Measurements from ENCODE around the gene SDF2L1.
A peak's percentile ranks its signal among the peaks of the same experiment; 100 is the strongest.

SDF2L1 gene

GRCh38 chr22:21680830-21681565 lies 38.9 kb downstream of the SDF2L1 start:
- TF ChIP-seq ZNF565 (CRISPR knock-in tag; conservative IDR thresholded peaks at IDR 0.05; ENCODE audit: low read depth) (no peak), ZFP3 (CRISPR knock-in tag; IDR thresholded peaks at IDR 0.05) (peak; percentile 93)
- no peak for ATAC-seq

GRCh38 chr22:21681566-21682370 lies 39.7 kb downstream of the SDF2L1 start:
- no peak for ATAC-seq

GRCh38 chr22:21682385-21683175 lies 40.5 kb downstream of the SDF2L1 start:
- ATAC-seq, result no peak

More at GRCh38 chr22:21681566-21682370, 39.7 kb downstream of the SDF2L1 start:
- TF ChIP-seq BACH2 (CRISPR knock-in tag; IDR thresholded peaks at IDR 0.05; ENCODE audit: borderline replicate concordance) (no peak), TCF4 (CRISPR knock-in tag; IDR thresholded peaks at IDR 0.05; ENCODE audit: borderline replicate concordance) (no peak), POU6F1 (CRISPR knock-in tag; IDR thresholded peaks at IDR 0.05; ENCODE audit: borderline replicate concordance, low read depth) (no peak), ISL1 (CRISPR knock-in tag; IDR thresholded peaks at IDR 0.05) (no peak), CREB5 (CRISPR knock-in tag; IDR thresholded peaks at IDR 0.05; ENCODE audit: low read depth) (no peak)

GRCh38 chr22:21683401-21683811 lies 41.3 kb downstream of the SDF2L1 start:
- no peak for ATAC-seq
- TF ChIP-seq POU6F1 (CRISPR knock-in tag; IDR thresholded peaks at IDR 0.05; ENCODE audit: borderline replicate concordance, low read depth) (no peak), ISL1 (CRISPR knock-in tag; IDR thresholded peaks at IDR 0.05) (no peak), CREB5 (CRISPR knock-in tag; IDR thresholded peaks at IDR 0.05; ENCODE audit: low read depth) (no peak), PATZ1 (CRISPR knock-in tag; IDR thresholded peaks at IDR 0.05; ENCODE audit: borderline replicate concordance) (no peak), ARNTL (CRISPR knock-in tag; IDR thresholded peaks at IDR 0.05; ENCODE audit: borderline replicate concordance, low read depth) (no peak), ZFP3 (CRISPR knock-in tag; IDR thresholded peaks at IDR 0.05) (no peak), CSRNP3 (CRISPR knock-in tag; IDR thresholded peaks at IDR 0.05) (no peak), ZNF565 (CRISPR knock-in tag; conservative IDR thresholded peaks at IDR 0.05; ENCODE audit: low read depth) (no peak), CSDC2 (CRISPR knock-in tag; IDR thresholded peaks at IDR 0.05) (no peak), BACH2 (CRISPR knock-in tag; IDR thresholded peaks at IDR 0.05; ENCODE audit: borderline replicate concordance) (no peak), ZNF8 (CRISPR knock-in tag; IDR thresholded peaks at IDR 0.05) (no peak), PPARA (CRISPR knock-in tag; IDR thresholded peaks at IDR 0.05; ENCODE audit: borderline replicate concordance) (no peak)

More at GRCh38 chr22:21682385-21683175, 40.5 kb downstream of the SDF2L1 start:
- TF ChIP-seq ZNF565 (CRISPR knock-in tag; conservative IDR thresholded peaks at IDR 0.05; ENCODE audit: low read depth), result no peak
- TF ChIP-seq ISL1 (CRISPR knock-in tag; IDR thresholded peaks at IDR 0.05), result no peak
- TF ChIP-seq GLIS3 (CRISPR knock-in tag; IDR thresholded peaks at IDR 0.05), result no peak
- TF ChIP-seq ZFP3 (CRISPR knock-in tag; IDR thresholded peaks at IDR 0.05), result no peak
- no peak for TF ChIP-seq TSHZ2 (CRISPR knock-in tag; IDR thresholded peaks at IDR 0.05)
- TF ChIP-seq CSDC2 (CRISPR knock-in tag; IDR thresholded peaks at IDR 0.05), result no peak
